Measurements from ENCODE around the gene EIF2D.

DNA sequence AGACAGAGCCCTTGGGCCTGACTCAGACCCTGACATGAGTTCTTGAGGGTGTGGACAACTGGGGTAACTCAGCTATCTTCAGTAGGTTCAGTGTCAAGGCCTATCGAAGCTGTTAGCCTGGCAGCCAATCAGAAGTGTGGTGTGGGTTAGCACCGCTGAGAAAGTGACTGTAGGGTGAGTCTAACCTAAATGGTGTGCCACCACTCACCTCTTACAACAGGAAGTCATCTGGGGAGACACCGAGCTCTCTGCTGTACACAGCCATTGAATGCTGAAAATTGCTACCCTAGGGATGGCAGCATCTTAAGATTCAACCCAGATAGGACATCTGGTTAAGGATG is 60.3 kb downstream of the EIF2D start:
- TF ChIP-seq CTCF (IDR thresholded peaks at IDR 0.05): no peak
- TF ChIP-seq POLR2A (IDR thresholded peaks at IDR 0.05): no peak
